DND-41 (cell line): ENCODE results near the gene MTFR2.
A peak's percentile ranks its signal among the peaks of the same experiment; 100 is the strongest.

Source experiments
- EZH2 ChIP-seq: IDR thresholded peaks from 3 replicates; pipeline ENCODE4 v1.6.1; 2012; ENCODE audit warnings: borderline replicate concordance, low read depth, mild to moderate bottlenecking, moderate library complexity, low read length, inconsistent platforms; ENCODE audit not compliant: severe bottlenecking
- TF ChIP-seq, protein P1 (sequence below): IDR thresholded peaks from 2 replicates; pipeline ENCODE4 v1.5.1; 2012; ENCODE audit warnings: borderline replicate concordance, low read length, moderate library complexity, mild to moderate bottlenecking; ENCODE audit not compliant: poor library complexity, severe bottlenecking; ENCODE audit errors: extremely low read depth

DNA sequence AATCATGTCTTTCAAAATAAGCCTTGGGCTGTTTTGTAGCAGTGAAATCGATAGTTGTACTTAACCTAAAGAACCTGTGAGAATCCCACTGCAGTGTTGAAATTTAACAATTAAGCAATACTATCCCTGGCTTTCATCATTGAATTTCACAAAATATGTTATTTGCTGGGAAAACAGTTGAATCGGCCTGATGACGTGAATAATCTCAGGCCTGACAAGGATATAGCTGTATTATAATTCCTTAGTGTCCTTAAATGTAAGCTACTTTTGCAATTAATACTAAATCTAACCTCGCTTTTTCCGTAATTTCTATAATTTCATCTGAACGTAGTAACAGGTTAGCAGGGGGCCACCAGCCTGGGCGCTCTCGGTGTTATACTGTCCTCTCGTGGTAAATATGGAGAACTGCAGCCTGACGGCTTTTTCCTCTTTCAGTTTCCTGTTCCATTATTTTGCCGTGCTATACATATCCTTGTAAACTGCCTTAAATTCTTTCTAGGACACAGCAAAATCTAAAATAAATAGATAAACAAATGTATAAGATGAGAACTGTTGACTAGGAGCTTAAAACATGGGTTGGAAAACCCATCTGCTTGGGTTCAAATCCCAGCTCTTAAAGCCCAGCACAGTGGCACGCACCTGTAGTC lies 24.0 kb downstream of the MTFR2 start:
- TF ChIP-seq, protein P1, sequence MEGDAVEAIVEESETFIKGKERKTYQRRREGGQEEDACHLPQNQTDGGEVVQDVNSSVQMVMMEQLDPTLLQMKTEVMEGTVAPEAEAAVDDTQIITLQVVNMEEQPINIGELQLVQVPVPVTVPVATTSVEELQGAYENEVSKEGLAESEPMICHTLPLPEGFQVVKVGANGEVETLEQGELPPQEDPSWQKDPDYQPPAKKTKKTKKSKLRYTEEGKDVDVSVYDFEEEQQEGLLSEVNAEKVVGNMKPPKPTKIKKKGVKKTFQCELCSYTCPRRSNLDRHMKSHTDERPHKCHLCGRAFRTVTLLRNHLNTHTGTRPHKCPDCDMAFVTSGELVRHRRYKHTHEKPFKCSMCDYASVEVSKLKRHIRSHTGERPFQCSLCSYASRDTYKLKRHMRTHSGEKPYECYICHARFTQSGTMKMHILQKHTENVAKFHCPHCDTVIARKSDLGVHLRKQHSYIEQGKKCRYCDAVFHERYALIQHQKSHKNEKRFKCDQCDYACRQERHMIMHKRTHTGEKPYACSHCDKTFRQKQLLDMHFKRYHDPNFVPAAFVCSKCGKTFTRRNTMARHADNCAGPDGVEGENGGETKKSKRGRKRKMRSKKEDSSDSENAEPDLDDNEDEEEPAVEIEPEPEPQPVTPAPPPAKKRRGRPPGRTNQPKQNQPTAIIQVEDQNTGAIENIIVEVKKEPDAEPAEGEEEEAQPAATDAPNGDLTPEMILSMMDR: peak; percentile 99
- TF ChIP-seq EZH2: no peak
